Keratinocyte (primary cell): ENCODE results near the gene PEX10. TPM values are rescaled to one million over a fixed set of nuclear protein-coding genes. Genes with fewer than 3 reads are reported as not detected.

Source experiments
- DNase-seq: peaks from one replicate; pipeline ENCODE4 v3.0.0-alpha.2; 2011; ENCODE audit warnings: low read depth, missing footprints, low spot score
- FAIRE-seq: peaks from 2 replicates; lab custom pipeline; 2011; peaks lifted over from hg19 to GRCh38; lab: Jason Lieb, UNC
- H2AFZ ChIP-seq: 2 replicates; pipeline ENCODE4 v1.6.0; 2012; ENCODE audit warnings: low read length, control low read depth, inconsistent platforms; ENCODE audit not compliant: control insufficient read depth
- H3K27ac ChIP-seq: 2 replicates; pipeline ENCODE4 v1.5.1; 2011; ENCODE audit warnings: low read length; ENCODE audit not compliant: control insufficient read depth, insufficient read depth
- H3K27me3 ChIP-seq: 3 replicates; pipeline ENCODE4 v1.6.0; 2011; ENCODE audit warnings: low read length; ENCODE audit not compliant: control insufficient read depth, insufficient read depth; ENCODE audit errors: extremely low read depth
- H3K36me3 ChIP-seq, 2 experiments: 2 replicates in 1 of 2; 3 replicates in 1 of 2; pipeline ENCODE4 v1.5.1; 2011; ENCODE audit warnings: low read length in 2 of 2, mild to moderate bottlenecking in 1 of 2; ENCODE audit not compliant: control insufficient read depth in 2 of 2, insufficient read depth in 2 of 2; ENCODE audit errors: extremely low read depth in 1 of 2
- H3K4me1 ChIP-seq: 3 replicates; pipeline ENCODE4 v1.5.1; 2011; ENCODE audit warnings: low read length; ENCODE audit not compliant: control insufficient read depth, insufficient read depth; ENCODE audit errors: extremely low read depth
- H3K4me2 ChIP-seq: 3 replicates; pipeline ENCODE4 v1.6.0; 2011; ENCODE audit warnings: low read depth, low read length; ENCODE audit not compliant: control insufficient read depth, insufficient read depth; ENCODE audit errors: extremely low read depth
- H3K4me3 ChIP-seq, 3 experiments: fragments of 200-600 bp in 1 of 3; sonication (generic) in 1 of 3; 2 replicates in 2 of 3; 3 replicates in 1 of 3; pipeline ENCODE4 v1.5.1; 2011 to 2016; ENCODE audit warnings: low read length in 3 of 3, mild to moderate bottlenecking in 3 of 3, control low read depth in 2 of 3, inconsistent platforms in 1 of 3, low read depth in 1 of 3, mixed read lengths in 1 of 3, mixed run types in 1 of 3, moderate library complexity in 1 of 3; ENCODE audit not compliant: control insufficient read depth in 2 of 3, insufficient read depth in 2 of 3; ENCODE audit errors: extremely low read depth in 1 of 3
- H3K79me2 ChIP-seq: 2 replicates; pipeline ENCODE4 v1.6.0; 2012; ENCODE audit warnings: low read length; ENCODE audit not compliant: control insufficient read depth, insufficient read depth
- H3K9ac ChIP-seq: 3 replicates; pipeline ENCODE4 v1.6.0; 2011; ENCODE audit warnings: low read length; ENCODE audit not compliant: control insufficient read depth, insufficient read depth; ENCODE audit errors: extremely low read depth
- H3K9me1 ChIP-seq: 3 replicates; pipeline ENCODE4 v1.6.0; 2011; ENCODE audit warnings: low read length; ENCODE audit not compliant: control insufficient read depth, insufficient read depth; ENCODE audit errors: extremely low read depth
- H3K9me3 ChIP-seq: 2 replicates; pipeline ENCODE4 v1.5.1; 2012; ENCODE audit warnings: low read depth, low read length; ENCODE audit not compliant: control insufficient read depth
- H4K20me1 ChIP-seq: 3 replicates; pipeline ENCODE4 v1.6.0; 2011; ENCODE audit warnings: low read length; ENCODE audit not compliant: control insufficient read depth, insufficient read depth; ENCODE audit errors: extremely low read depth
- EZH2 ChIP-seq: IDR thresholded peaks from one replicate; pipeline ENCODE4 v1.6.1; 2012; ENCODE audit warnings: inconsistent platforms, mild to moderate bottlenecking, low read length, moderate library complexity
- dilution Hi-C: fragments of 300-500 bp; cut with MboI; formaldehyde crosslinking; loops from one replicate; pipeline ENCODE4 v1.7.0; 2020; ENCODE audit warnings: low sequenced_read_pairs; ENCODE audit not compliant: extremely low pct_ligation_motif_present
- polyA plus RNA-seq, 5 experiments: library from polyadenylated mRNA; depleted of rRNA in 3 of 5; stranded (reverse) in 3 of 5; stranded (forward) in 1 of 5; unstranded in 1 of 5; fragments of >200 nt; gene quantifications; 1 replicate in 1 of 5; 2 replicates in 3 of 5; 3 replicates in 1 of 5; pipeline versions ENCODE4 v1.2.1 to v1.2.3, GENCODE V29; 2011 to 2012; ENCODE audit warnings: missing spikeins in 2 of 5, low read depth in 1 of 5, low replicate concordance in 1 of 5
- TF ChIP-seq, protein P1 (sequence below), 3 experiments: IDR thresholded peaks in 1 of 3; conservative IDR thresholded peaks in 1 of 3; optimal IDR thresholded peaks in 1 of 3; 2 replicates in 2 of 3; 3 replicates in 1 of 3; pipeline versions ENCODE3 to v1.5.1; 2011; ENCODE audit warnings: low read length in 3 of 3, mild to moderate bottlenecking in 3 of 3, moderate library complexity in 2 of 3, control low read depth in 1 of 3, inconsistent platforms in 1 of 3; ENCODE audit not compliant: insufficient read depth in 2 of 3; ENCODE audit errors: extremely low read depth in 1 of 3

Gene PEX10
- polyA plus RNA-seq, 1 donor (not counting 4 experiments of a cell fraction or from before 2014, with no cell fraction given), result 13.8 TPM

DNA sequence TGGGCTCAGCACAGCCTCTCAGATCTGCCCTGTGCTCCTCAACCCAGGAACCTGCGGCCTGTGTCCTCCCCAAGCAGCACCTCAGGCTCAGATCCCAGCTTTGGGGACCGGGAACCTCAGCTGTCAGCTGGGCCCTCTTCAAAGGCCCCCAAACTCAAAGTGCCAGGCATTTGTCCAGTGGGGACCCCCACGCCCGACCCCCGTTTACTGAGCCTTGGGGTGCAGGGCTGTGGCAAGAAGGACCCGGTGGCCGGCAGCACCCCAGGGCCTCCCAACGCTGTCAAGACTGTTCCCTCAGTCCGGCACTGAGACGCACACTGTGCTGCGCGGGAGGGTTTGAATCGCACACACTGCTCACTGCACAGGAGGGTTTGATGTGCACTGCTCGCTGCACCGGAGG lies 56.0 kb downstream of the PEX10 start:
- Histone ChIP-seq H3K9ac (no peak overlapping the region), H3K4me3 (no peak overlapping the region), H3K27me3 (peaks cover 26% of the 10 kb centered on the region), H3K9me3 (no peaks in the 10 kb centered on the region), H2AFZ (no peak overlapping the region), H3K4me2 (no peak overlapping the region), H3K79me2 (no peaks in the 10 kb centered on the region), H3K27ac (no peak overlapping the region), H4K20me1 (no peaks in the 10 kb centered on the region), H3K9me1 (no peaks in the 10 kb centered on the region), H3K4me1 (no peaks in the 10 kb centered on the region), H3K36me3 (no peaks in the 10 kb centered on the region)
- DNase-seq (no peak), FAIRE-seq (no peak)
- TF ChIP-seq EZH2, result no peak
- TF ChIP-seq, protein P1, sequence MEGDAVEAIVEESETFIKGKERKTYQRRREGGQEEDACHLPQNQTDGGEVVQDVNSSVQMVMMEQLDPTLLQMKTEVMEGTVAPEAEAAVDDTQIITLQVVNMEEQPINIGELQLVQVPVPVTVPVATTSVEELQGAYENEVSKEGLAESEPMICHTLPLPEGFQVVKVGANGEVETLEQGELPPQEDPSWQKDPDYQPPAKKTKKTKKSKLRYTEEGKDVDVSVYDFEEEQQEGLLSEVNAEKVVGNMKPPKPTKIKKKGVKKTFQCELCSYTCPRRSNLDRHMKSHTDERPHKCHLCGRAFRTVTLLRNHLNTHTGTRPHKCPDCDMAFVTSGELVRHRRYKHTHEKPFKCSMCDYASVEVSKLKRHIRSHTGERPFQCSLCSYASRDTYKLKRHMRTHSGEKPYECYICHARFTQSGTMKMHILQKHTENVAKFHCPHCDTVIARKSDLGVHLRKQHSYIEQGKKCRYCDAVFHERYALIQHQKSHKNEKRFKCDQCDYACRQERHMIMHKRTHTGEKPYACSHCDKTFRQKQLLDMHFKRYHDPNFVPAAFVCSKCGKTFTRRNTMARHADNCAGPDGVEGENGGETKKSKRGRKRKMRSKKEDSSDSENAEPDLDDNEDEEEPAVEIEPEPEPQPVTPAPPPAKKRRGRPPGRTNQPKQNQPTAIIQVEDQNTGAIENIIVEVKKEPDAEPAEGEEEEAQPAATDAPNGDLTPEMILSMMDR (optimal IDR thresholded peaks at IDR 0.05 in 1 of 3, IDR thresholded peaks at IDR 0.05 in 1 of 3, conservative IDR thresholded peaks at IDR 0.05 in 1 of 3; ENCODE audit: extremely low read depth in 1 of 3, insufficient read depth in 2 of 3, low read length in 3 of 3), result no peak
- dilution Hi-C loops, result no loop called here

DNA sequence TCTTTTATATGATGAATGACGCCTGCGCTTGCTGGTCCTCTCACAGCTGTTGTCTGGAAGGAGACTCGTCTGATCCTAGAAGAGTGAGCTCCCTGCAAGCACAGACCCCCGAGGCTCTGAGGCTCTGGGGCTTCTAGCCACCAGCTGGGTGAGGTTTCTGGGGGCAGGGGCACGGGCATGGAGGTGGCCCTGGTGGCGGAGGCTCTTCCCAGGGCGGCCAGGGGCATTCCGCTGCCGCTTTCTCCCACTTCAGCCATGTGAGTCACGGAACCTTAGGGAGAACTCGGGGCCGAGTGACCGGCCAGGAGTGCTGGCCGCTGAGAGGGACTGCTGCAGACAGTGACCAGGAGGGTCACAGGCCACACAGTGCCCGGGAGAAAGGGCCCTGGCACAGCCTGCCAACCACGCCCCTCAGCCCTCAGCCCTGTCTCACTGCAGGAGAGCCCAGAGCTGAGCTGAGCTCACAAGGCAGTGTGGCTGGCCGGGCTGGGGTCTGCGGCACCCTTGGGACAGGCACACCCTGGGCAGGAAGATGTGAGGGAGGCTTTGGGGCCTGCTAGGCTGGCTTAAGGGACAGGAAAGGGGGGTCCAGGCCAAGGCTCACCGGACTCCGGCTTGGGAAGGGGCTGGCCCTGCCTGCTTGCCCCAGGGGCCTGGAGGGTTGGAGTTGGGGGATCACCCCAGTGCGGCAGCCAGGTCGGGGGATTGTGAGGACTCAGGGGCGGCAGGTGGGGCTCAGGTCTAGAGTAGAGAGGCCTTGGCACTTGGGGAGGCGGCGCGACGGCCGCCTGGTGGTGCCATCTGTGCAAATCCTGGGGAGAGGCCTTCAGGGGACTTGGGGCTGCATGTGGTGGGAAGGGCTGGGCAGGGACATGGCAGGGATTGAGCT lies 56.7 kb downstream of the PEX10 start:
- no peak overlapping the region for H3K9ac ChIP-seq
- H3K9me1 ChIP-seq, result no peaks in the 10 kb centered on the region
- TF ChIP-seq, protein P1 (optimal IDR thresholded peaks at IDR 0.05 in 1 of 3, IDR thresholded peaks at IDR 0.05 in 1 of 3, conservative IDR thresholded peaks at IDR 0.05 in 1 of 3; ENCODE audit: extremely low read depth in 1 of 3, insufficient read depth in 2 of 3, low read length in 3 of 3), result no peak
- TF ChIP-seq EZH2, result no peak
- no peaks in the 10 kb centered on the region for H3K4me1 ChIP-seq
- no peaks in the 10 kb centered on the region for H3K36me3 ChIP-seq
- DNase-seq (no peak), FAIRE-seq (no peak)
- H2AFZ ChIP-seq, result no peak overlapping the region
- H3K9me3 ChIP-seq, result no peaks in the 10 kb centered on the region
- no peaks in the 10 kb centered on the region for H3K79me2 ChIP-seq
- dilution Hi-C loops, result no loop called here
- no peak overlapping the region for H3K27ac ChIP-seq
- no peaks in the 10 kb centered on the region for H4K20me1 ChIP-seq
- no peak overlapping the region for H3K4me2 ChIP-seq
- H3K4me3 ChIP-seq, result no peak overlapping the region
- peaks cover 30% of the 10 kb centered on the region for H3K27me3 ChIP-seq
